Right renal cortex interstitium (tissue), 3 donors: Measurements from ENCODE around the gene SMIM24. TPM values are rescaled to one million over a fixed set of nuclear protein-coding genes. Genes with fewer than 3 reads are reported as not detected.
"Not testable (repeated sequence)": the region's sequence is repeated elsewhere in the genome, so short reads cannot be mapped to it uniquely, and the experiment has no call there.

Experiments used
- DNase-seq, 3 donors: peaks; one replicate each; pipeline ENCODE4 v3.0.0-alpha.2; 2013; ENCODE audit warnings: low read depth in 3 of 3, low spot score in 2 of 3
- polyA plus RNA-seq, 3 donors: library from polyadenylated mRNA; unstranded; fragments of 120-200 nt; gene quantifications; one replicate each; pipeline ENCODE4 v1.2.1, GENCODE V29; 2013; ENCODE audit not compliant: insufficient read length in 3 of 3

Gene SMIM24
- polyA plus RNA-seq, 3 donors, result 436 to 628 (median 553) TPM

GRCh38 chr19:3457528-3458228 lies 22.6 kb downstream of the SMIM24 start:
- no peak for DNase-seq

DNA sequence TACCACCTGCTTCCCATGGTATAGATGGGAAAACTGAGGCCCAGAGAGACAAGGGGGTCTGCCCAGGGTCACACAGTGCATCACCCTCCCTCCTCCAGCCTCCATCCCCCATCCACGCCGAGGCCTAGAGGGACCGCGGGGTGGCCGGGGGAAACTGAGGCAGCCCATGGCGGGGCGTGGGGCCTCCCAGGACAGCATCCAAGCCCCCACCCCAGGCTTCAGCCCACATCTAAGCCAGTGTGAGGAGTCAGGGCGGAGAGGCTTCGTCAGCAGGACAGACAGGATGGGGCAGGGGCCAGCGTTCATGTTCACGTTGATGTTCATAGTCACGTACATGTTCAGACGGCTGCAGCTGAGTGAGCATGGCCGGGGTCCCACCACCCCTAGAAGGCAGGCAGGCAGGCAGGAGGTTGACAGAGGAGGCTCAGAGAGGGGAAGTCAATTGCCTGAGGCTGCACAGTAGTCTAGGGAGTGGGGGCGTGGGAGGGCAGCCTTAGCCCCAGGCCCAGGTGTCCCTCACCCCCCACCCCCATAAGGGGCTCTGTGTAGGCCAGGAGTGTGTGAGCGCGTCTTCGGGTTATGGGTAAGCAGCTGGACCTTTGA lies 23.3 kb downstream of the SMIM24 start:
- no peak for DNase-seq

DNA sequence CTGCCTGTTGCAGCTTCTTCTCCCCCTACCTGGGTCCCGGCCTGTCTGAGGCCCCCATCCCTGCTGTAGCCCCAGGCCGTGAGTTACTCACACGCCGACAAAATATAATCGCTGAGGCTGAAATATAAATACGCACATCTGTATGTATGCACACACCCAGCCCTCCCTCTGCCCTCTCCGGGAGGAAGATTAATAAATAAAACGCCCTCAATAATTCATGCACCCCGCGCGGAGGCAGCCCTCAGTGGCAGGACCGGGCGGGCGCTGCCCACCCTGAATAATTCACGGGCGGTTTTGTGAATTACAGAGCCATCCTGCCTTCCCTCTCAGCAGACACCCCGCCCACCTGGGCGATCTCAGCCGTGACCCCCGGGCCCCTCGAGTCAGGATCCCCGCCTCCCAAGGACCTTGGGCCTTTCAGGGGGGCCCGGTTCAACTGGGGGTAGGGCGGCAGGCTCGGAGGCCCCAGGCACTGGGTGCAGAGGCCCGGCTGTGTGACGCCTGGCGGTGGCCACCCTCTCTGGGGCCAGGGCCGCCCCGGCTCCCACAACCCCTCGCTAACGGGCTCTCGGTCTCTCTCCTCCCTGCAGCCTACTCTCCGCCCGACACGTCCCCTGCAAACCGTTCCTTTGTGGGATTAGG lies 24.2 kb downstream of the SMIM24 start:
- DNase-seq, result no peak

- DNase-seq, result no peak
These were observed 24.9 kb downstream of the SMIM24 start for GRCh38 chr19:3455393-3455955.

- DNase-seq, result no peak
These were observed 25.5 kb downstream of the SMIM24 start for GRCh38 chr19:3454656-3455392.

- DNase-seq, result no peak
These were observed 26.5 kb downstream of the SMIM24 start for GRCh38 chr19:3453840-3454239.

DNA sequence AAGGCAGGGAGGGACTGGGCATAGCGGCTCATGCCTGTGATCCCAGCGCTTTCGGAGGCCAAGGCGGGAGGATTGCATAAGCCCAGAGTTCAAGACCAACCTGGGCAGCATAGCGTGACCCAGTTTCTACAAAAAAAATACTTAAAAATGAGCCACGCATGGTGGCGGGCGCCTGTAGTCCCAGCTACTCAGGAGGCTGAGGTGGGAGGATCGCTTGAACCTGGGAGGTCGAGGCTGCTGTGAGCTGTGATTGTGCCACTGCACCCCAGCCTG lies 27.4 kb downstream of the SMIM24 start:
- not testable (repeated sequence) for DNase-seq

- no peak for DNase-seq
These were observed 28.0 kb downstream of the SMIM24 start for GRCh38 chr19:3452171-3452941.

DNA sequence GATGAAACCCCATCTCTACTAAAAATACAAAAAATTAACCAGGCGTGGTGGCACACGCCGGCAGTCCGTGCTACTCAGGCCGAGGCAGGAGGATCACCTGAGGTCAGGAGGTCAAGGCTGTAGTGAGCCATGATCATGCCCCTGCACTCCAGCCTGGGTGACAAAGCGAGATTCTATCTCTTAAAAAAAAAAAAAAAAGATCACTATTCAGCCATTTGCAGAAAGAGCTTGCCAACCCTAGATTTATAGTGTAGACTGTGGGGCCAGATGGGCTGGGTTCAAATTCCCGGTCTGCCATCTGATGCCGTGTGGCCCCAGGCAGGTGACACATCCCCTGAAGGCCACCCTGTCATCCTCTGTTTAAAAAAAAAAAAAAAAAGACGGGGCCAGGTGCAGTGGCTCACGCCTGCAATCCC lies 28.9 kb downstream of the SMIM24 start:
- DNase-seq, result no peak

- DNase-seq, result no peak
These were observed 29.4 kb downstream of the SMIM24 start for GRCh38 chr19:3450796-3451411.

DNA sequence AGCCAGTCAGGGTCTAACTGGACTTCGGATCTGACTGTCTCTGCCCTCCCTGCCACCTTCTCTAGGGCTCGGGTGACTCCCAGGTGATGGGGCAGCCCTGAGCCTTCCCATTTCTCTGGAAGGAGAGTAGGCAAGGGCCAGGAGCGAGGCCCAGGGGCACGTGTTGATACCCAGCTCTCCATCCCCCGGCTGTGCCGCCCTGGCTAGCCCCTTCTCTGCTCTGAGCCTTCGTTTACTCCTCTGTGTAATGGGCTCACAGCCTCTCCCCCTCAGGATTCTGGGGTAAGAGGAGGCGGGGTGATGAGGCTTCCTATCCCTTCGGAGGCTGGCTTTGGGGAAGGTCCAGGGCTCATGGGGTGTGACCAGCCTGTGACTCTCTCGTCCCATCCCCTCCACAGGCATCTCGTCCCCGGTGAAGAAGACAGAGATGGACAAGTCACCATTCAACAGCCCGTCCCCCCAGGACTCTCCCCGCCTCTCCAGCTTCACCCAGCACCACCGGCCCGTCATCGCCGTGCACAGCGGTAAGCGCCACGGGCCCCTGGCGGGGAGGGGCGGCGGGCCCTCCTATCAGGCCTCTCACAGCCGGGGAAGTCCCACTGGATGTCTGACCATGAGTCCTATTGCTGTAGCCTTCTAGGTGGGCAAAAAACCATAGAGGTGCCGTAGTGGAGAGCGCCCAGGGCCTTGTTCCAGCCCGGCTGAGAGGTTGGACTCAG lies 31.6 kb downstream of the SMIM24 start:
- DNase-seq, result no peak

GRCh38 chr19:3446657-3447056 lies 33.7 kb downstream of the SMIM24 start:
- DNase-seq, result not testable (repeated sequence)

- DNase-seq, result no peak
These were observed 35.6 kb downstream of the SMIM24 start for GRCh38 chr19:3444695-3445234.

DNA sequence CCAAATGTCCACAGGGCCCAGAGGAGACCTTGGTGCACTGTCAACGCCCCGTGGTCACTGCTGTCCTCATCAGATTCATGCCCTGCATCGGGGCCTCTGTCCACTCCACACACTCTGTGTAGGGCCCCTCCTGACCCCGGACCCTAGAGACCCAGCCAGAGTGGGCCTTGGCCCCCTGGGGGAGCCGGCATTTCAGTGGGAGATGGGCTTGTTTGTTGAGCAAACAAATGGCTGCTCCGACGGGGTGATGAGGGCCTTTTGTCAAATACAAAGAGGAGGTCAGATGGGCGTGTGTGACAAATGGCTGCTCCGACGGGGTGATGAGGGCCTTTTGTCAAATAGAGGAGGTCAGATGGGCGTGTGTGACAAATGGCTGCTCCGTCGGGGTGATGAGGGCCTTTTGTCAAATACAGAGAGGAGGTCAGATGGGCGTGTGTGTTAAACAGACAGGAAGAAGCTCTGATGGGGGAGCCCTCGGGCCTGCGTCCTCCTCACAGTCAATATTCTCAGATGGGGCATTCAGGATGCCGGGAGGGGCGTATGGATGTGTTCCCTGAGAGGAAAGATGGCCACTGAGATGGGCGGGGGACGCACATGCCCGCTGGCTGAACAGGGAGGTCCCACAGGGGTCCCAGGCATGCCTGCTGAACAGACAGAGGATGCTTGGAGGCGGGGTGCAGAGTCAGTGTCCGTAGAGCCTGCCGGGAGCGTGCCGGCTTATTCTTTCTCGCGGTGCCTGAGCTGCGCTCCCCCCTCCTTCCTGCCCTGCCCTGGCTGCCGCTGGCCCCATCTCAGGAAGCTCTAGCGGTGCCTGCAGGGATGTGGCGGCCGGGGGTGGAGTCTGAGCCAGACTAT lies 36.3 kb downstream of the SMIM24 start:
- no peak for DNase-seq

DNA sequence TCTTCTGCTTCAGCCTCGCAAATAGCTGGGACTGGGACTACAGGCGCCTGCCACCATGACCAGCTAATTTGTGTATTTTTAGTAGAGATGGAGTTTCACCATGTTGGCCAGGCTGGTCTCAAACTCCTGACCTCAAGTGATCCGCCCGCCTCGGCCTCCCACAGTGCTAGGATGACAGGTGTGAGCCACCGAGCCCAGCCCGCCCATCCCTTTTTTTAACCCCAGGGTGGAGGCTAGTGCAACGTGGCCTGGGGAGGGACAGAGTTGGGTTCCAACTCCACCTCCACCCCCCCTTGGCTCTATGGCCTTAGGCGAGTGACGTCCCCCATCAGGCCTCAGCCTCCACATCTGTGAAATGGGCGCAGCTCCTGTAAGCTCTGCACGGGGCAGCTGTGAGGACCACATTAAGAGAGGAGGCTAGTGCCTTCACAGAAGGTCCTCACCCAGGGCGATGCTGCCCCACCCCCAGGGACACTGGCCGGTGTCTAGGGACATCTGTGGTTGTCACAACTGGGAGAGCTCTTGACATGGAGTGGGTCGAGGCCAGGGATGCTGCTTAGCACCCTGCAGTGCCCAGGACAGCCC lies 37.7 kb downstream of the SMIM24 start:
- no peak for DNase-seq

GRCh38 chr19:3441986-3442329 lies 38.4 kb downstream of the SMIM24 start:
- no peak for DNase-seq

DNA sequence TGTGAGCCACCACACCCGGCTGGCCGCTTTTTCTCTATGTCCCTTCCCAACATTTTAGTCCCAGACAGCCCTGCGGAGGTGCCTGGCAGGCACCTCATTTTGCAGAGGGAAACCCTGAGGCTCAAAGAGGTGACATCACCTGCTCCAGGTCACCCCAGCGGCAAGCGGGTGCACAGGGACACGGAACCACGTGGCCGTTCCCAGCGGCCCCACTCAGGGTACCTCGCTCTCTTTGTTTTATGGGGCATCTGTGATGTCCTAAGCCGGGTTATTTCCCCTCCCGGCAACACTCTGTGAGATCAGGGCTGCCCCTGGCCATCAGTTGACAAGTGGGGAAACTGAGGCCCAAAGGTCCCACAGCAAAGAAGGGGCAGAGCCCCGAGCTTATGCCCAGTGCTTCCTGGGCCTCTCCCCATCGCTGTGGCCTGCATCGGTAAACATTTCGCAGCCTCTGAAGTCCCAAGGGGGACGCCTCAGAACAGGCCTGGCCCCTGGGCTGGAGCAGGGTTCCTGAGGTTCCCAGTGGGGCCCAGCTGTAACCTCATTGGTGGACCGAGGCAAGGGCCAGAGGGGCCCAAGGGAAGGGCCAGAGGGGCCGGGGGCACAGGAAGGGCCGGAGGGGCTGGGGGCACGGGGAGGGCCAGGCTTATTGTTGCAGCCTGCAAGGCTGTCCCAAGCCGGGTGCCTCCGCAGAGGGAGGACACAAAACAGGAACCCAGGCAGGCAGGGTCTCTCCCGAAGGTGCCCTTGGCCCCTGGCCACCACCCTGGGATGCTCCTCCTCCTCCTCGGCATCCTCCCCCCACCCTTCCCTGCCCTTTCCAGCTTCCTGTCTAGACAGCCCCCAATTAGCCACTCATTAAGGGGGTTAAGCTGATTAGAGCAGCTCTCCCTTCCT lies 39.0 kb downstream of the SMIM24 start:
- DNase-seq, result no peak
